Pons (tissue), 1 donor: Measurements from ENCODE around the gene ADAM15.

Experiments used
- DNase-seq: peaks from one replicate; pipeline ENCODE4 v3.0.0-alpha.2; 2016; ENCODE audit warnings: low spot score

ADAM15 gene

DNA sequence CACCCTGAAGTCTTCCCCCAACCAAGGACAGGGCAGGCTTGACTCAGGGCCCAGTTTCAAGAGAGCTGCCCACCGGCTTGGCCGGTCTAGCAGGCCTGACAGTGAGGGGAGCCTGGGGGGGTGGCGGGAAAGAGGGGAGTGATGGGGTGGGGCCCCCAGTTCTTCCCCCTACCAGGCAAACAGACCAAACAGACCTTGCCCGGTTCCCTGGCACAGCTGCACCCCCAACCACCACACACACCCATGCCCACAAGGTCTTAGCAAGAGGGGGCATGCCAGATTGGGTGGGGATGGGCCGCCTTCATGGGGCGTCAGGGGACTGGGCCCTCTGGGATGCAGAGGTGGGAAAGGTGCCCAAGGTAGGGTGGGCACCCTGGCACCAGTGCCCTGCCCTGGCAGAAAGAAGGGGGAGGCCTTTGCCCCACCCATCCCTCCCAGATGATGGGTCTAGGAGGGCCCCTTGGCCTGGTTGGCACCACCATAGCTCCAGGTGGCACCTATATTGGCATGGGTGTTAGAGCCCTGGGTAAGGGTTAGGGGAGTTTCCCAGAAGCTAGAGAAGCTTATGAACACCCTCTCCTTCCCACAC lies 39.6 kb upstream of the ADAM15 start:
- DNase-seq = no peak

DNA sequence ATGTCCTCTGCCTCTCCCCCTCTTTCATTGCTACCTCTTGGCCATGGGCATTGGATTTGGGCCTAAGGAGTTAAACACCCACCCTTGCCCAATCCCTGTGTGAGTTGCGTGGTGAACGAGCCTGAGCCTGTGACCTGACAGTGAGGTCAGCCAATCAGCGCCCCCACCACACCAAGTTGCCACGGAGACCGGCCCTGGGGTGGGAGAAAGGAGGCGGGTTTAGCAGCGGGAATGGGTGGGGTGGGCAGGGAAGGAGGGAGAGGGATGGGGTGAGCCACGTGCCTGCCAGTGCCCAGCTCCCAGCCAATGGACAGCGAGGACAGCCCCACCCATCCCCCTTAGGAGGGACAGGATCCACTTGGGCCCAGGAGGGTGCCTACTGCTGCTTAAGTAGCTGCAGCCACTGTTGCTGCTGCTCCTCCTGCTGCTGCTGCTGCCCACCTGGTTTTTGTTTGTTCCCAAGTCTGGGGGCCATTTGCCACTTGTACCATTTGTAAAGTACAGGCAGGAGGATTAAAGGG lies 39.0 kb upstream of the ADAM15 start:
- peak; percentile 88 for DNase-seq

- no peak for DNase-seq
Observed at GRCh38 chr1:155012776-155013602, 38.1 kb upstream of the ADAM15 start.

DNA sequence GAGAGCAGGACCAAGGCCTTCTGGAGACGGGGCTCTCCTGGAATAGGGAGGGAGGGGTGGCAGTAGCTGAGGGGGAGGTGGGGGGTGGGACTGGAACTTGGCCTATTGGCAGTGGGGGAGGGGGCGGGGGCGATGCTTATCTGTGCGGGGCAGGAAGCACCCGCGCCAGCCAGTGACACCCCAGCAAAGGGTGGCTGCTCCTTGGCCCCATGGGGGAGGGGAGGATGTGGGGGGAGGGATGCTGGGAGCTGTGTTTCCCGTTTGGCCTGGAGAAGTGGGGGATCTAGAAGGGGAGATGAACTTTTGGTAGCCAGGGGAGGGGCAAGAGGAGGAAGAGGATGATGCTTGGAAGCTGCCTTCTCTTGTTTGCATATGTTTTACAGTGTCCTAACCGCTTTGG lies 37.5 kb upstream of the ADAM15 start:
- DNase-seq = no peak

- DNase-seq = no peak
Observed at GRCh38 chr1:155014709-155015508, 36.2 kb upstream of the ADAM15 start.

- DNase-seq = no peak
Observed at GRCh38 chr1:155015527-155016230, 35.4 kb upstream of the ADAM15 start.

DNA sequence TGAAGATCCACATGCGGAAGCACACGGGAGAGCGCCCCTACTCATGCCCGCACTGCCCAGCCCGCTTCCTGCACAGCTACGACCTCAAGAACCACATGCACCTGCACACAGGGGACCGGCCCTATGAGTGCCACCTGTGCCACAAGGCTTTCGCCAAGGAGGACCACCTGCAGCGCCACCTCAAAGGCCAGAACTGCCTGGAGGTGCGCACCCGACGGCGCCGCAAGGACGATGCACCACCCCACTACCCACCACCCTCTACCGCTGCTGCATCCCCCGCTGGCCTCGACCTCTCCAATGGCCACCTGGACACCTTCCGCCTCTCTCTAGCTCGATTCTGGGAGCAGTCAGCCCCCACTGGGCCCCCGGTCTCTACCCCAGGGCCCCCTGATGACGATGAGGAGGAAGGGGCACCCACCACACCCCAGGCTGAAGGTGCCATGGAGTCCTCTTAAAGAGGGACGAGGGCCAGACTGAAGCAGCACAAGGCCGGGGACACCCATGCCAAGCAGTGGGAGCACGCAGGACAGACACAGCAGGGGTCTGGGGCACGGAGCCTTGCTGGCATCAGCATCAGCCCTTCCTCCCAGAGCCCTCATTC lies 34.8 kb upstream of the ADAM15 start:
- no peak for DNase-seq

- DNase-seq = peak; percentile 83
Observed at GRCh38 chr1:155017041-155017945, 33.8 kb upstream of the ADAM15 start.

DNA sequence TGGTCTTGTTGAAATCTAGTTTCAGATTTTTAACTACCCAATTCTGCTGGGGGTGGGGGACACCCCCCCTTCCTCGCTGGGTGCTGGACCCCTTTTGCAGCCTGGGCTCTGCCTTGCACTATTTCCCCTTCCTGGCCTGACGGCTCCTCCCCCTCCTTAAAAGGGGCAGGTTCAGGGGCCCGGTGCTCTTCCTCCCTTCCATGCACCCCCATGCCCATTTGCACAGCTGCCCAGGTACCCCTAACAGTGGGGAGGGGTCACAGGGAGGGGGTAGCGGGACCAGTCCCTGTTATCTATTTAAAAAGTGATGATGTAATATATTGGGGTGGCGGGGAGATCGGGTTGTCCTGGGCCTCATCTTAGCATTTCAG lies 33.2 kb upstream of the ADAM15 start:
- no peak for DNase-seq

- no peak for DNase-seq
Observed at GRCh38 chr1:155018617-155019348, 32.3 kb upstream of the ADAM15 start.

DNA sequence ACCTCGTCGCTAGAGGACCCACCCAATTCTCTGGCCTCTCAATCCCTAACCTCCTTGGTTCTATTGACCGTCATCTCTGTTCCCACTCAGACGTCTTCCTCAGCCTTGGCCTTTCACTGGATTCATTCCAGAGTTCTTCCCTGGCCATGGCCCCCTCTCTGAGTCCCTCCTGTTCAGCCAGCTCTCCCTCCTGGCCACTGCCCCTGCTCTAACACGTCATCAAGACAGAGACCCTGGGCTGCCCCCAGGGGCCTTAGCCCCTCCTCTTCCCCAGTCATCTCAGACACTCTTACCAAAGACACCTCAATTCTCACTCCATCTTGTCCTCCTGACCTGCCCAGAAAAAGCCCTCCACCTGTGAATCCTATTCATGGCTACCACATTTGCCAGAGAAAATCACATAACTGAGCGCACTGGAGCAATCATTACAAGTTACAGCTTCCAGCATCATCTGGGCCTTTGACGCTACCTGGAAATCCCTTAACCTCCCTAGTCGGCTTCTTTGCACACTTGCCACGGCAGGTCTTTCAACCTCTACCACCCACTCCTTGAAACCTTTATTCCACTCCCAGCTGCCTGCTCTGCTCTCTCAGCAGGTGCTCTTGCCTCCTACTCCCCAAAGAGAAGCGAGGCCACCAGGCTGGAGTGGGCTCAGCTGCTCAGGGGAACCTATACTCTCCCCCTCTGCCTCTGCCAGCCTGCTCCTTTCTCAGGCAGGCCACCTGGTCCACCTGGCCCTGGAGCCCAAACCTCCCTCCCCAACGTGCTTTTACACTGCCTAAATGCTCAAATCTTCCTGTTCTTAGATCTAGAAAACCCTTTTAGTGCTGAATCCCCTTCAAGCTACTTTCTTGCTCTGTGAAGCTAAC lies 31.5 kb upstream of the ADAM15 start:
- no peak for DNase-seq

DNA sequence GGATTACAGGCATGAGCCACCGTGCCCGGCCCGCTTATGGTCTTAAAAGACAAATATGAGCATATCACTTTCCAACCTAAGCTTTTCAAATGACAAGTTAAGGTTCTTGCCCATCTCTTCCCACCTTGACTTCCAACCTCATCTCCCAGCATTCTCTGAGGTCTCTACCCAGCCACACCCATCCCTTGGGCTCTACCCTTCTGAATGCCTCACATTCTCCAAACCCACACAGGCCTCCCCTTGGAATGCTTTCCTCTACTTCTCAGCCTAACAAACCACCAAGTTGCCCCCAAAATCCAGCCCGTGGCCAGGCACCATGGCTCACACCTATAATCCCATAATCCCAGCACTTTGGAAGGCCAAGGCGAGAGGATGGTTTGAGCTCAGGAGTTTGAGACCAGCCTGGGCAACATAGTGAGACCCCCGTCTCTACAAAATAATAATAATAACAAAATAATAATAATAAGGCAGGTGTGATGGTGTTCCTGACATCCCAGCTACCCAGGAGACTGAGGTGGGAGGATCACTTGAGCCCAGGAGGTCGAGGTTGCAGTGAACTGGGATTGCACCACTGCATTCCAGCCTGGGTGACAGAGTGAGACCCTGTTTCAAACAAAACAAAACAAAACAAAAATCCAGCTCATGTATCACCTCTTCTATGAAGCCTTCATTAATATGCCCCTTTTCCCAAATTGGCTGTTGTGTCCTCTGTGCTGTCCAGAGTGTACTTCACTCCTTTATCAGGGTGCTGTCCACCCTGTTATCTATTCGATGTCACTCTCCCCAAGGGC lies 28.8 kb upstream of the ADAM15 start:
- no peak for DNase-seq

GRCh38 chr1:155022927-155023236 lies 28.2 kb upstream of the ADAM15 start:
- no peak for DNase-seq

DNA sequence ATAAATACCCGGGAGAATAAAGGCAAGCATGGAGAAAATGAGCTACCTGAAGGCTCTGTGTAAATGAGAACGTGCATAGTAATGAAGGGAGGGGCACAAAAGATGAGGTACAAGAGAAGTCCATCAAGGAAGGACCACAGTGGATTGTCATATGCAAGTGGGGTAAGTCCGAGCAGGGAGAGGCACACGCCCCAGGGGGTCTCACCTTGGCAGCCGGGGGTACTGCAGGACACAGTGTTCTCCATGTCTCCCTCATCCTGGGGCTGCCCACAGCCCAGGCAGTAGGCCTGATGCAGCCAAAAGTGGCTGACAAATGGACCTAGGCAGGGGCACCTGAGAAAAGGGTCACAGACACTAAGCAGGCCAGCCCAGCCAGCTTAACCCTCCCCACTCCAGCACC lies 27.5 kb upstream of the ADAM15 start:
- no peak for DNase-seq

DNA sequence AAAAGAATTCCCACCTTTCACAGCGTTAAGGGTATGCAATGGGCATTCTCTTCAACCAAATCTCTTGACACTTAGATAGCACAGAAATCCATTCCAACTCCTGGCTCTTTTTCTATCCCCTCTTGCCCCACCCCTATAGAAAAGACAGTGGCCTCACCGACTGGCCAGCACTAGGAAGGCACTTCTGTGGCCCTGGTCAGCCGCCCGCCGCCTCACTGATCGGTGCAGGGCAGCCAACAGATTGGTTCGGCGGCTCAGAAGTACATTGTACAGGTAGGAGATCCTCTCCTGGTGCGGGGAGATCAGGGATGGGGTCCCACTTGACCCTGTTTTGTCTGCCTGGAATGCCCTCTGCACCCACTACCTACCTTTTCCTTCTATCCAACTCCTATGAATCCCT lies 26.8 kb upstream of the ADAM15 start:
- no peak for DNase-seq

DNA sequence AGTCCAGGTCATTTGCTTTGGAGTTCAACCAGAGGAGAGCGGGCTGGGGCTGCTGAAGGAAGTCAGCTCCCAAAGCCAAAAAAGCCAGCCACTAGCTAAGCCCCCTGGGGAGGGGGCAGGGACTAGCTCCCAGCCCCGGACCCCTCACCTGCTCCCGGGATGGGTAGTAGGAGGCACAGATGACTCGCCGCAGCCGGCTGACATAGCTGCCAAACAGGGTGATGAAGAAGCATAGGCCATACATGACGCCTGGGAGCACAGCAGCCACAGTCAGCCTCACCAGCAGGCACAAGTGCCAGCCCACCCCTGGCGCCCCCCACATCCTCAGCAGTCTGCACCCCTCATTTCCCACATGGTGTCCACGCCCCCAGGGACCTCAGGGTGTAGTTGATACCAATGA lies 25.0 kb upstream of the ADAM15 start:
- no peak for DNase-seq

DNA sequence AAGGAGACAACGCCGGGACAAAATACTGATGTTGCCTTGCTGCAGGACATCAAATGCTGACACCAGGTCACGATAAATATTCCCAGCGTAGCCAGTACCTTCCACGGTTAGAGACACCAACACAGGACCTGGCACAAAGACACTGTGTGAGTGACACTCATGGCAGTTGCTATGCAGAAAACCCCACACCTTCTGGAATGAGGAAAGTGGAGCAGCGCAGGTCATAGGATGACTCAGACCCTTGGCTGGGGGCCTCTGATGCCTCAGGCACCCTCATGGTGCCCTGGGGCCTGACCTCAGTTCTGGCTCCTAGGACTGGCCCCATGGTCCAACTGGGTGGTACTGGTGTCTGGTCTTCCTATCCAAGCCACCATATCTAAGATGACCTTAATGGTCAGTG lies 24.5 kb upstream of the ADAM15 start:
- no peak for DNase-seq

GRCh38 chr1:155029513-155030242 lies 21.4 kb upstream of the ADAM15 start:
- no peak for DNase-seq
